Endothelial cell (in vitro differentiated cells): ENCODE data around the gene DCAF7. TPM values are rescaled to one million over a fixed set of nuclear protein-coding genes. Genes with fewer than 3 reads are reported as not detected.

Source experiments
- DNase-seq: peaks from one replicate; pipeline ENCODE4 v3.0.0; 2021; ENCODE audit warnings: low spot score
- H3K27ac Mint-ChIP-seq: one replicate; pipeline ENCODE4 v1.8.0; 2021; ENCODE audit warnings: mixed read lengths, inconsistent platforms; ENCODE audit not compliant: unreplicated experiment
- H3K27me3 Mint-ChIP-seq: one replicate; pipeline ENCODE4 v1.8.0; 2021; ENCODE audit warnings: mild to moderate bottlenecking, moderate library complexity, mixed read lengths, inconsistent platforms; ENCODE audit not compliant: unreplicated experiment
- H3K36me3 Mint-ChIP-seq: one replicate; pipeline ENCODE4 v1.8.0; 2021; ENCODE audit warnings: mild to moderate bottlenecking, low read depth, mixed read lengths, inconsistent platforms; ENCODE audit not compliant: unreplicated experiment
- H3K4me1 Mint-ChIP-seq: one replicate; pipeline ENCODE4 v1.8.0; 2021; ENCODE audit warnings: mild to moderate bottlenecking, mixed read lengths, inconsistent platforms; ENCODE audit not compliant: unreplicated experiment
- H3K4me3 Mint-ChIP-seq: one replicate; pipeline ENCODE4 v1.8.0; 2021; ENCODE audit warnings: mild to moderate bottlenecking, mixed read lengths, inconsistent platforms; ENCODE audit not compliant: unreplicated experiment
- H3K9me3 Mint-ChIP-seq: one replicate; pipeline ENCODE4 v1.8.0; 2021; ENCODE audit warnings: mixed read lengths, inconsistent platforms; ENCODE audit not compliant: unreplicated experiment
- CTCF ChIP-seq: fragments of 200-600 bp; sonication (generic); IDR thresholded peaks from one replicate; pipeline ENCODE4 v1.5.0; 2021; ENCODE audit warnings: antibody characterized with exemption; ENCODE audit not compliant: unreplicated experiment
- total RNA-seq: library from RNA; stranded (reverse); fragmentation: NEBNext Ultra II Directional; extraction: Animal tissue kit (Norgen Biotek cat#: 25700); gene quantifications from one replicate; pipeline ENCODE4 v1.2.1, GENCODE V29; 2021; ENCODE audit not compliant: unreplicated experiment

Gene DCAF7
- total RNA-seq, 1 donor from 2014 or later, result 123 TPM

DNA sequence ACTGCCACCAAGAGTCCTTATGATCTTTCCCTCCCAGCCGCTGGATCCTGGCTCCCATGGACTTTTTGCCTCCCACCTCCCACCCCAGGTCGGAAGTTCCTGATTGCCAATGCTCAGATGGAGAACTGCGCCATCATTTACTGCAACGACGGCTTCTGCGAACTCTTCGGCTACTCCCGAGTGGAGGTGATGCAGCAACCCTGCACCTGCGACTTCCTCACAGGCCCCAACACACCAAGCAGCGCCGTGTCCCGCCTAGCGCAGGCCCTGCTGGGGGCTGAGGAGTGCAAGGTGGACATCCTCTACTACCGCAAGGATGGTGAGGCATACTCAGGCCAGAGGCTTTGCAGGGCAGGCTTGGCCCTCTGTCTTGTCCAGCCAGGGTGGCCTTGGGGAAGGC, 26.2 kb upstream of the DCAF7 start:
- H3K4me3 Mint-ChIP-seq, result peak overlapping the region; percentile 79
- no peaks in the 10 kb centered on the region for H3K9me3 Mint-ChIP-seq
- H3K27me3 Mint-ChIP-seq, result peaks cover 11% of the 10 kb centered on the region
- H3K27ac Mint-ChIP-seq, result peak overlapping the region; percentile 62
- no peak for DNase-seq
- peaks cover 22% of the 10 kb centered on the region for H3K4me1 Mint-ChIP-seq
- no peaks in the 10 kb centered on the region for H3K36me3 Mint-ChIP-seq
- no peak for TF ChIP-seq CTCF

- H3K27me3 Mint-ChIP-seq, result peaks cover 17% of the 10 kb centered on the region
- H3K27ac Mint-ChIP-seq, result no peak overlapping the region
- H3K4me3 Mint-ChIP-seq, result no peak overlapping the region
- no peak for DNase-seq
- peaks cover 22% of the 10 kb centered on the region for H3K4me1 Mint-ChIP-seq
- no peaks in the 10 kb centered on the region for H3K9me3 Mint-ChIP-seq
- no peak for TF ChIP-seq CTCF
- H3K36me3 Mint-ChIP-seq, result no peaks in the 10 kb centered on the region
These were observed 24.9 kb upstream of the DCAF7 start for GRCh38 chr17:63525190-63525946.

DNA sequence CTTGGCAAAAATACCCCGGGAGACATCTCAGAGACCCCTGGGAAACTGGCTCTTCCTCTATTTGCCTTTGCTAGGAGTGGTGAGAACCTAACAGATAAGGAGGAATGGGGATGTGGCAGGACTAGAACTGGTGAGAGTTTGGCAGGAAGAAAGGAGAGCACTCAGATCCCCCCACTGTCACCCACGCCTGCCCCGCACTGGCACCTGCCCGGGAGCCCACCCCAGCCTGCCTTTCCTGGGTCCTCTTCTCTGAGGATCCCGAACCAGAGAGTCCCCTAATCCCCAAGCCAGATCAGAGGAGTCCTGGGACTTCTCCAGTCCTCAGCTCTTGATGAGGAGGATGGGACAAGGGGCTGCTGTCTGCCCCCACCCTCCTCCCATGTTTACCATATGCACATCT, 23.4 kb upstream of the DCAF7 start:
- DNase-seq, result no peak
- TF ChIP-seq CTCF, result no peak
- Mint-ChIP-seq H3K27ac (no peak overlapping the region), H3K36me3 (no peaks in the 10 kb centered on the region), H3K27me3 (peaks cover 17% of the 10 kb centered on the region), H3K9me3 (no peaks in the 10 kb centered on the region), H3K4me3 (no peak overlapping the region), H3K4me1 (peaks cover 22% of the 10 kb centered on the region)

GRCh38 chr17:63528183-63528582, 22.1 kb upstream of the DCAF7 start:
- H3K4me3 Mint-ChIP-seq, result no peak overlapping the region
- no peaks in the 10 kb centered on the region for H3K9me3 Mint-ChIP-seq
- no peak for DNase-seq
- peaks cover 18% of the 10 kb centered on the region for H3K27me3 Mint-ChIP-seq
- H3K36me3 Mint-ChIP-seq, result no peaks in the 10 kb centered on the region
- no peak overlapping the region for H3K27ac Mint-ChIP-seq
- no peak for TF ChIP-seq CTCF
- peaks cover 22% of the 10 kb centered on the region for H3K4me1 Mint-ChIP-seq

- H3K4me3 Mint-ChIP-seq, result no peak overlapping the region
- H3K4me1 Mint-ChIP-seq, result peaks cover 8% of the 10 kb centered on the region
- H3K36me3 Mint-ChIP-seq, result no peaks in the 10 kb centered on the region
- peaks cover 18% of the 10 kb centered on the region for H3K27me3 Mint-ChIP-seq
- no peaks in the 10 kb centered on the region for H3K9me3 Mint-ChIP-seq
- DNase-seq, result no peak
- TF ChIP-seq CTCF, result no peak
- no peak overlapping the region for H3K27ac Mint-ChIP-seq
These were observed 20.3 kb upstream of the DCAF7 start for GRCh38 chr17:63529711-63530556.
